SU-DHL-6 (cell line): ENCODE measurements around the gene FEN1.

Source experiments
- EZH2phosphoT487 ChIP-seq: fragments of 200-600 bp; sonication (generic), shearing (Covaris generic); conservative IDR thresholded peaks from 2 replicates; pipeline ENCODE4 v1.6.1; 2018; ENCODE audit warnings: mild to moderate bottlenecking, antibody characterized with exemption, low read length, moderate library complexity, mixed read lengths
- TF ChIP-seq, protein P1 (sequence below): fragments of 200-600 bp; sonication (generic); IDR thresholded peaks from one replicate; pipeline ENCODE4 v1.5.1; 2017; ENCODE audit warnings: antibody characterized with exemption, mild to moderate bottlenecking, low read length, moderate library complexity; ENCODE audit not compliant: insufficient read depth, poor library complexity, severe bottlenecking

- TF ChIP-seq, protein P1, sequence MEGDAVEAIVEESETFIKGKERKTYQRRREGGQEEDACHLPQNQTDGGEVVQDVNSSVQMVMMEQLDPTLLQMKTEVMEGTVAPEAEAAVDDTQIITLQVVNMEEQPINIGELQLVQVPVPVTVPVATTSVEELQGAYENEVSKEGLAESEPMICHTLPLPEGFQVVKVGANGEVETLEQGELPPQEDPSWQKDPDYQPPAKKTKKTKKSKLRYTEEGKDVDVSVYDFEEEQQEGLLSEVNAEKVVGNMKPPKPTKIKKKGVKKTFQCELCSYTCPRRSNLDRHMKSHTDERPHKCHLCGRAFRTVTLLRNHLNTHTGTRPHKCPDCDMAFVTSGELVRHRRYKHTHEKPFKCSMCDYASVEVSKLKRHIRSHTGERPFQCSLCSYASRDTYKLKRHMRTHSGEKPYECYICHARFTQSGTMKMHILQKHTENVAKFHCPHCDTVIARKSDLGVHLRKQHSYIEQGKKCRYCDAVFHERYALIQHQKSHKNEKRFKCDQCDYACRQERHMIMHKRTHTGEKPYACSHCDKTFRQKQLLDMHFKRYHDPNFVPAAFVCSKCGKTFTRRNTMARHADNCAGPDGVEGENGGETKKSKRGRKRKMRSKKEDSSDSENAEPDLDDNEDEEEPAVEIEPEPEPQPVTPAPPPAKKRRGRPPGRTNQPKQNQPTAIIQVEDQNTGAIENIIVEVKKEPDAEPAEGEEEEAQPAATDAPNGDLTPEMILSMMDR = no peak
- no peak for TF ChIP-seq EZH2phosphoT487
These were observed 6.8 kb upstream of the FEN1 start for GRCh38 chr11:61785837-61786402.
